K562 (cell line): ENCODE results near the gene SIT1. TPM values are rescaled to one million over a fixed set of nuclear protein-coding genes. Genes with fewer than 3 reads are reported as not detected.

Experiments used
- BCL6 ChIP-seq: fragments of 250-450 bp; sonication (Bioruptor Pico); IDR thresholded peaks from 2 replicates; pipeline ENCODE4 v1.4.0; 2020
- ESRRA ChIP-seq: fragments of 450-650 bp; IDR thresholded peaks from 2 replicates; pipeline ENCODE4 v1.6.1; 2014; ENCODE audit warnings: low read depth, mild to moderate bottlenecking, moderate library complexity, borderline replicate concordance
- HDAC1 ChIP-seq, 2 experiments: fragments of 450-650 bp; IDR thresholded peaks; 2 replicates each; pipeline ENCODE4 v1.6.1; 2016 to 2017; ENCODE audit warnings: inconsistent platforms in 1 of 2, mild to moderate bottlenecking in 1 of 2, moderate library complexity in 1 of 2
- HDAC6 ChIP-seq: IDR thresholded peaks from 2 replicates; pipeline ENCODE4 v1.6.1; 2012; ENCODE audit warnings: low read depth, mild to moderate bottlenecking, control low read depth, inconsistent platforms, low read length, moderate library complexity
- NCOA2 ChIP-seq, 2 experiments: fragments of 450-650 bp; IDR thresholded peaks; 2 replicates each; pipeline ENCODE4 v1.6.1; 2018; ENCODE audit warnings: mild to moderate bottlenecking in 2 of 2, moderate library complexity in 1 of 2; ENCODE audit not compliant: partially characterized antibody in 2 of 2
- PRMT5 ChIP-seq: sonication (generic); formaldehyde crosslinking; IDR thresholded peaks from 2 replicates; pipeline ENCODE4 v1.5.0; 2020; ENCODE audit warnings: missing genetic modification reagents
- SIX5 ChIP-seq, 2 experiments: IDR thresholded peaks; 2 replicates each; pipeline ENCODE4 v1.6.1; 2011; ENCODE audit warnings: low read length in 2 of 2, borderline replicate concordance in 1 of 2, low read depth in 1 of 2, mild to moderate bottlenecking in 1 of 2, moderate library complexity in 1 of 2; ENCODE audit not compliant: insufficient read depth in 1 of 2
- SP2 ChIP-seq: IDR thresholded peaks from 2 replicates; pipeline ENCODE4 v1.6.1; 2011; ENCODE audit warnings: mild to moderate bottlenecking, low read depth, low read length, moderate library complexity; ENCODE audit not compliant: poor library complexity, severe bottlenecking; ENCODE audit errors: extremely low read depth
- TSC22D4 ChIP-seq: fragments of 450-650 bp; IDR thresholded peaks from 2 replicates; pipeline ENCODE4 v1.6.1; 2016; ENCODE audit warnings: missing genetic modification characterization, missing biosample characterization, control low read depth
- ZBTB8A ChIP-seq: fragments of 450-650 bp; IDR thresholded peaks from 2 replicates; pipeline ENCODE4 v1.6.1; 2018; ENCODE audit warnings: mild to moderate bottlenecking, moderate library complexity; ENCODE audit not compliant: partially characterized antibody
- ZNF175 ChIP-seq: fragments of 200-800 bp; sonication (Bioruptor generic); IDR thresholded peaks from 2 replicates; pipeline ENCODE4 v1.6.1; 2016; ENCODE audit warnings: low read depth, mild to moderate bottlenecking, missing genetic modification characterization, missing compliant biosample characterization
- ZNF644 ChIP-seq: fragments of 200-800 bp; sonication (Bioruptor generic); IDR thresholded peaks from 2 replicates; pipeline ENCODE4 v1.6.1; 2016; ENCODE audit warnings: low read depth, missing genetic modification characterization, missing compliant biosample characterization
- polyA plus RNA-seq, 8 experiments: library from polyadenylated mRNA; depleted of rRNA in 4 of 8; stranded (reverse) in 5 of 8; unstranded in 3 of 8; fragments of >200 nt; fragmentation: Nextera tagmentation in 2 of 8; fragmentation: Illumina TruSeq in 1 of 8; extraction: Ambion mirVana in 2 of 8; extraction: Trizol in 1 of 8; gene quantifications; 2 replicates each; pipeline versions ENCODE4 v1.2.1 to v1.2.3, GENCODE V29; 2011 to 2014; ENCODE audit warnings: inconsistent platforms in 1 of 8, missing spikeins in 1 of 8
- total RNA-seq, 7 experiments: library from RNA; depleted of rRNA in 6 of 7; stranded (reverse); fragments of >200 nt in 6 of 7; fragmentation: Illumina TruSeq in 2 of 7; extraction: Trizol in 2 of 7; gene quantifications; 2 replicates each; pipeline versions ENCODE4 v1.2.1 to v1.2.3, GENCODE V29; 2011 to 2021; ENCODE audit warnings: low replicate concordance in 1 of 7
- TF ChIP-seq, protein P1 (sequence below): fragments of 450-650 bp; IDR thresholded peaks from 2 replicates; pipeline ENCODE4 v1.6.1; 2016; ENCODE audit warnings: missing biosample characterization, missing genetic modification characterization
- TF ChIP-seq, protein P2 (sequence below): fragments of 250-450 bp; sonication (Bioruptor Pico); IDR thresholded peaks from 2 replicates; pipeline ENCODE4 v1.5.0; 2020; ENCODE audit warnings: mild to moderate bottlenecking, borderline replicate concordance
- TF ChIP-seq, protein P3 (sequence below): sonication (generic); formaldehyde crosslinking; IDR thresholded peaks from 2 replicates; pipeline ENCODE4 v1.8.0; 2022; ENCODE audit warnings: missing genetic modification reagents, mild to moderate bottlenecking, borderline replicate concordance
- TF ChIP-seq, protein P4 (sequence below): sonication (generic); formaldehyde crosslinking; IDR thresholded peaks from 2 replicates; pipeline ENCODE4 v1.5.0; 2020; ENCODE audit warnings: missing genetic modification reagents
- TF ChIP-seq, protein P5 (sequence below), 3 experiments: IDR thresholded peaks in 2 of 3; conservative IDR thresholded peaks in 1 of 3; 2 replicates each; pipeline ENCODE4 v1.5.1; 2011 to 2012; ENCODE audit warnings: low read length in 3 of 3, mild to moderate bottlenecking in 3 of 3, control low read depth in 2 of 3, improper control_type of control experiment in 1 of 3, inconsistent platforms in 1 of 3, low read depth in 1 of 3, mixed read lengths in 1 of 3, moderate library complexity in 1 of 3; ENCODE audit not compliant: insufficient read depth in 2 of 3

SIT1 gene
- total and polyA plus RNA-seq, 9 of the 15 experiments (the other 6 are each of a cell fraction or from before 2014, with no cell fraction given) = not detected

DNA sequence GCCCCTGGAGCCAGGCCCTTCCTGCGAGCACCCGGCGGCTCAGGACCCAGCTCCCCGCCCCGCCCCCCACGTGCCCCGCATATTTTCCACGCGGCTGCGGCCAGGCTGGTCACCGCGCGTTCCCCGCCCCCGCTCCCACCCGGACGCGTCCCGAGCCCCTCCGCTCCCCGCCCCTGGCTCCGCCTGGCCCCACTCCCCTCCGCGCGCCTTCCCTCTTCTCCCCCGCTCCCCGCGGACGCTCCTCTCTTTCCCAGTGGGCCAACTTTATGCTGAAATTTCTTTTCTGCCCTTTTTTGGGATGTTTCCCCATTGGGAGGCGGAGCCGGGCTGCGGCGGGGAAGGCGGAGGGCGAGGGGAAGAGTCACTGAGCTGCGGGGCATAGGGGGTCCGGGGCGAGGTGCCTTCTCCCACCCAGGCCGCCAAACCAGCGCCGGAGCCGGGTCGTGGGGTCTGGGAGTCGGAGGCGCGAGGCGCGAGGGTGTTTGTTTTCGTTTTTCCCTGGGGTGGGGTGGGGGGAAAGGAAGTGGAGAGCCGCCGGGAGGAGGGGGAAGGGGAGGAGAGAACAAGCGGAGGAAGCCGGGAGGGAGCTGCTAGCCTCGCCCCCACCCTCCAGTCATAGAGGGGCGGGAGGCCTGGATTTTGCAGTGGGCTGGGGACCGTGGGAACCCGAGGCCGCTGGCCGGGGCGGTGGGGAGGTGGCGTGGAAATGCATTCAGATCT is 40.0 kb upstream of the SIT1 start (continued):
- TF ChIP-seq SIX5 (IDR thresholded peaks at IDR 0.05; ENCODE audit: borderline replicate concordance in 1 of 2, insufficient read depth in 1 of 2, low read depth in 1 of 2, low read length in 2 of 2) (no peak), ZNF644 (no peak), ESRRA (no peak), ZBTB8A (no peak), PRMT5 (CRISPR knock-in tag) (no peak), BCL6 (CRISPR knock-in tag) (no peak), SP2 (no peak), NCOA2 (IDR thresholded peaks at IDR 0.05; ENCODE audit: partially characterized antibody in 2 of 2) (no peak), ZNF175 (CRISPR knock-in tag) (0 out of 2 replicates have a peak, but pooled peaks have one; percentile 25), HDAC1 (IDR thresholded peaks at IDR 0.05) (0 out of 4 replicates have a peak, but pooled peaks of 1 of the 2 experiments have one; percentile 22), TSC22D4 (tag) (no peak), HDAC6 (no peak)
- TF ChIP-seq, protein P1, sequence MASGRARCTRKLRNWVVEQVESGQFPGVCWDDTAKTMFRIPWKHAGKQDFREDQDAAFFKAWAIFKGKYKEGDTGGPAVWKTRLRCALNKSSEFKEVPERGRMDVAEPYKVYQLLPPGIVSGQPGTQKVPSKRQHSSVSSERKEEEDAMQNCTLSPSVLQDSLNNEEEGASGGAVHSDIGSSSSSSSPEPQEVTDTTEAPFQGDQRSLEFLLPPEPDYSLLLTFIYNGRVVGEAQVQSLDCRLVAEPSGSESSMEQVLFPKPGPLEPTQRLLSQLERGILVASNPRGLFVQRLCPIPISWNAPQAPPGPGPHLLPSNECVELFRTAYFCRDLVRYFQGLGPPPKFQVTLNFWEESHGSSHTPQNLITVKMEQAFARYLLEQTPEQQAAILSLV (tag) = no peak
- TF ChIP-seq, protein P2, sequence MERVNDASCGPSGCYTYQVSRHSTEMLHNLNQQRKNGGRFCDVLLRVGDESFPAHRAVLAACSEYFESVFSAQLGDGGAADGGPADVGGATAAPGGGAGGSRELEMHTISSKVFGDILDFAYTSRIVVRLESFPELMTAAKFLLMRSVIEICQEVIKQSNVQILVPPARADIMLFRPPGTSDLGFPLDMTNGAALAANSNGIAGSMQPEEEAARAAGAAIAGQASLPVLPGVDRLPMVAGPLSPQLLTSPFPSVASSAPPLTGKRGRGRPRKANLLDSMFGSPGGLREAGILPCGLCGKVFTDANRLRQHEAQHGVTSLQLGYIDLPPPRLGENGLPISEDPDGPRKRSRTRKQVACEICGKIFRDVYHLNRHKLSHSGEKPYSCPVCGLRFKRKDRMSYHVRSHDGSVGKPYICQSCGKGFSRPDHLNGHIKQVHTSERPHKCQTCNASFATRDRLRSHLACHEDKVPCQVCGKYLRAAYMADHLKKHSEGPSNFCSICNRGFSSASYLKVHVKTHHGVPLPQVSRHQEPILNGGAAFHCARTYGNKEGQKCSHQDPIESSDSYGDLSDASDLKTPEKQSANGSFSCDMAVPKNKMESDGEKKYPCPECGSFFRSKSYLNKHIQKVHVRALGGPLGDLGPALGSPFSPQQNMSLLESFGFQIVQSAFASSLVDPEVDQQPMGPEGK (CRISPR knock-in tag) = no peak
- TF ChIP-seq, protein P3, sequence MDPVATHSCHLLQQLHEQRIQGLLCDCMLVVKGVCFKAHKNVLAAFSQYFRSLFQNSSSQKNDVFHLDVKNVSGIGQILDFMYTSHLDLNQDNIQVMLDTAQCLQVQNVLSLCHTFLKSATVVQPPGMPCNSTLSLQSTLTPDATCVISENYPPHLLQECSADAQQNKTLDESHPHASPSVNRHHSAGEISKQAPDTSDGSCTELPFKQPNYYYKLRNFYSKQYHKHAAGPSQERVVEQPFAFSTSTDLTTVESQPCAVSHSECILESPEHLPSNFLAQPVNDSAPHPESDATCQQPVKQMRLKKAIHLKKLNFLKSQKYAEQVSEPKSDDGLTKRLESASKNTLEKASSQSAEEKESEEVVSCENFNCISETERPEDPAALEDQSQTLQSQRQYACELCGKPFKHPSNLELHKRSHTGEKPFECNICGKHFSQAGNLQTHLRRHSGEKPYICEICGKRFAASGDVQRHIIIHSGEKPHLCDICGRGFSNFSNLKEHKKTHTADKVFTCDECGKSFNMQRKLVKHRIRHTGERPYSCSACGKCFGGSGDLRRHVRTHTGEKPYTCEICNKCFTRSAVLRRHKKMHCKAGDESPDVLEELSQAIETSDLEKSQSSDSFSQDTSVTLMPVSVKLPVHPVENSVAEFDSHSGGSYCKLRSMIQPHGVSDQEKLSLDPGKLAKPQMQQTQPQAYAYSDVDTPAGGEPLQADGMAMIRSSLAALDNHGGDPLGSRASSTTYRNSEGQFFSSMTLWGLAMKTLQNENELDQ (CRISPR knock-in tag) = no peak
- TF ChIP-seq, protein P4, sequence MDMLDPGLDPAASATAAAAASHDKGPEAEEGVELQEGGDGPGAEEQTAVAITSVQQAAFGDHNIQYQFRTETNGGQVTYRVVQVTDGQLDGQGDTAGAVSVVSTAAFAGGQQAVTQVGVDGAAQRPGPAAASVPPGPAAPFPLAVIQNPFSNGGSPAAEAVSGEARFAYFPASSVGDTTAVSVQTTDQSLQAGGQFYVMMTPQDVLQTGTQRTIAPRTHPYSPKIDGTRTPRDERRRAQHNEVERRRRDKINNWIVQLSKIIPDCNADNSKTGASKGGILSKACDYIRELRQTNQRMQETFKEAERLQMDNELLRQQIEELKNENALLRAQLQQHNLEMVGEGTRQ (CRISPR knock-in tag) = peak; percentile 22; the same call in 1 of the 2 replicates
- TF ChIP-seq, protein P5, sequence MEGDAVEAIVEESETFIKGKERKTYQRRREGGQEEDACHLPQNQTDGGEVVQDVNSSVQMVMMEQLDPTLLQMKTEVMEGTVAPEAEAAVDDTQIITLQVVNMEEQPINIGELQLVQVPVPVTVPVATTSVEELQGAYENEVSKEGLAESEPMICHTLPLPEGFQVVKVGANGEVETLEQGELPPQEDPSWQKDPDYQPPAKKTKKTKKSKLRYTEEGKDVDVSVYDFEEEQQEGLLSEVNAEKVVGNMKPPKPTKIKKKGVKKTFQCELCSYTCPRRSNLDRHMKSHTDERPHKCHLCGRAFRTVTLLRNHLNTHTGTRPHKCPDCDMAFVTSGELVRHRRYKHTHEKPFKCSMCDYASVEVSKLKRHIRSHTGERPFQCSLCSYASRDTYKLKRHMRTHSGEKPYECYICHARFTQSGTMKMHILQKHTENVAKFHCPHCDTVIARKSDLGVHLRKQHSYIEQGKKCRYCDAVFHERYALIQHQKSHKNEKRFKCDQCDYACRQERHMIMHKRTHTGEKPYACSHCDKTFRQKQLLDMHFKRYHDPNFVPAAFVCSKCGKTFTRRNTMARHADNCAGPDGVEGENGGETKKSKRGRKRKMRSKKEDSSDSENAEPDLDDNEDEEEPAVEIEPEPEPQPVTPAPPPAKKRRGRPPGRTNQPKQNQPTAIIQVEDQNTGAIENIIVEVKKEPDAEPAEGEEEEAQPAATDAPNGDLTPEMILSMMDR (IDR thresholded peaks at IDR 0.05 in 2 of 3, conservative IDR thresholded peaks at IDR 0.05 in 1 of 3; ENCODE audit: insufficient read depth in 2 of 3, low read depth in 1 of 3, low read length in 3 of 3) = no peak
